ACHN (cell line): ENCODE data around the gene MSI2.

ENCODE experiments used
- DNase-seq: peaks from one replicate; pipeline ENCODE4 v3.0.0-alpha.2; 2015
- in situ Hi-C: cut with HindIII; loops from 2 replicates; pipeline ENCODE4 v1.10.0; 2017; ENCODE audit warnings: low sequenced_read_pairs, low pct_ligation_motif_present, low pct_unique_long_range_greater_than_20kb

The MSI2 gene

GRCh38 chr17:57528058-57528451, 271.7 kb downstream of the MSI2 start:
- no peak for DNase-seq
- in situ Hi-C loops = no loop called here

- in situ Hi-C loops = no loop called here
- DNase-seq = no peak
Measured at GRCh38 chr17:57530026-57530425, 273.7 kb downstream of the MSI2 start.

DNA sequence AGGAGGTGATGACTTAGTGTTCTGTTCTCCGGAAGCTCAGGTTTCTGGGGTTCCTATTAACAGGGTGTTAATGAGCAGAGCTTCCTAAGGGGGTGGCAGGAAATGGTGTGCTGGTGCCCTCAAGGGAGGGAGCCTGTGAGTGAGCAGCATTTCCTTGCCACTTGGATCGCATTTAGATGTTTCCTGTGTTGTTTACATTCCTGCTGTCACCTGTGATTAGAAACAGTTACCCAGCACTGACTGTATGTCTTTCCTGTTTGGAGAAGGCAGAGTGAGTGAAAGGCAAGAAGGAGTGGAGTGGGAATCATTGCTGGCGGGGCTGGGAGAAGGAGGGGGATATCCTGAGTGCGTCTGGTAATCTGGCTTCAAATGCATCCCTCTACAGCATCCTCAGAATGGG, 274.2 kb downstream of the MSI2 start:
- in situ Hi-C loops = no loop called here
- DNase-seq = no peak

DNA sequence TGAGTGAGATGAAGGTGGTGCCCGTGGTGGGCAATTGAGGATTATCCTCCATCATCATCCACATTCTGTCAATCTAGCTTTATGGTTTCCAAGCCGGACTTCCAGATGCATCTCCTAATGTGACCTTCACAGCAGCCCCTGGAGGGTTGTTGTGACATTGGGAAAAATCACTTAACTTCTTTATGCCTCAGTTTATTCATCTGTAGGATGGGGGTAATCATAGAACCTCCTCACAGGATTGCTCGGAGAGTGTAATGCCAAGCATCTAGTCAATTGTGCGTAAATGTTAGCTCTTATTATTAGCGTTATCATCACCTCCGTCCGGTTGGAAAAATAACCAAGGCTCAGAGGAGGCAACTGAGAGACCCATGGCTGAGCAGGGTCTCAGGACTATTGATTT, 274.8 kb downstream of the MSI2 start:
- in situ Hi-C loops = no loop called here
- DNase-seq = no peak

DNA sequence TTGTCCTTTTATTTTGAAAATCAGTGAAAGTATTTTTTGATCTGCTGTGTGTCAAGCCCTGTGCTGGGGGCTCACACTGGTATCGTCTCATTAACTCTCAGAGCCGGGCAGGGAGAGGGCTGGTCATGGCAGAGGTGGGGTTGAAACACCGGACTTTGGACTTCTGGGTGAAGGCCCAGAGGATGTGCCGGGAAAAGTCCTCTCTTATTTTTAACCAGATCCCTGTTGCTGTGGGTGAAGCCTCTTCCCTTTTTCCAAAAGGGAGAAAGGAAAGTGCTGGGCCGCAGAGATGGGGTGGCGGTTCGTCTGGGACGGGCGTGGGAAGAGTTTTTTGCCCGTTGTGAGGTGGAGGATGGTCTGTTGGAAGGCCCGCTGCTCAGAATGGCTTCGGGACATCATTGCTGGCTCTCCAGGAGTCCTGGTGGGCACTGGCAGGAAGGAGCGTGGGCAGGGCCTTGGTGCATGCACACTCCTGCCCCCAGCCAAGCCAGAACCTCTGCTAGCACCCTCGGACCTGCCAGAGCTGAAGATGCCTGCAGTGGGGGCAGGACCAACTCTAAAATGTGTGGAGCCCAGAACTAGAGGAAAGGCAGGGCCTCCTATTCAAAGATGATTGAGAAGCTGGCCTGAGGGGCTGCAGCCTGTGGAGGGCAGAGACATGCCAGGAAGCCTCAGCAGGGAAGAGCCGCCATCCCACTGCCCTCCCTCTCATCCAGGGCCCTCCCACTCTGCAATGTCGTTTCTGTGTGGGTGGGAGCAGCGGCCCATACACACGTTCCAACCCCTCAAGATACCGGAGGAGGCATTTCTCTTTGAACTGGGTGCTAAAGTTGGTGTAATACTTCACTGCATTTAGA, 275.6 kb downstream of the MSI2 start:
- in situ Hi-C loops = no loop called here
- no peak for DNase-seq

DNA sequence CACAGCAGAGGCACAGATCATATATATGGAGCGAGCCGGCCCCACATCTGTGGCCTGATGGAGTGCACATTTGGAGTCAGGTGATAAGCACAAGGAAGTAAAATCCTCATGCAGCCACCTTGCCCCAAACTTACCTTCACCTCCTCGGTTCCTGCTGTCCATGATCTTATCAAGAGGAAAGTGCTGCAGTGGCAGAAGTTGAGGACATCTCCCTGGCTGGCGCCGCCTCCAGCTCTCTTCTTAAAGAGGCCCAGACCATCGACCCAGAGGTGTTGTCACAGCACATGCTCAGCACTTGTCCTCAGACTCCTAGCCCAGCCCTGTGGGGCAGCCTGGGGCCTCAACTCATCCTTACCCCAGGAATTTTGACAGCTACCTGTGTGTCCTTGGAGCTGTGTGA, 276.2 kb downstream of the MSI2 start:
- in situ Hi-C loops = no loop called here

GRCh38 chr17:57532966-57533365, 276.6 kb downstream of the MSI2 start:
- no peak for DNase-seq
- in situ Hi-C loops = no loop called here

More for the DNA sequence above, 276.2 kb downstream of the MSI2 start:
- no peak for DNase-seq

DNA sequence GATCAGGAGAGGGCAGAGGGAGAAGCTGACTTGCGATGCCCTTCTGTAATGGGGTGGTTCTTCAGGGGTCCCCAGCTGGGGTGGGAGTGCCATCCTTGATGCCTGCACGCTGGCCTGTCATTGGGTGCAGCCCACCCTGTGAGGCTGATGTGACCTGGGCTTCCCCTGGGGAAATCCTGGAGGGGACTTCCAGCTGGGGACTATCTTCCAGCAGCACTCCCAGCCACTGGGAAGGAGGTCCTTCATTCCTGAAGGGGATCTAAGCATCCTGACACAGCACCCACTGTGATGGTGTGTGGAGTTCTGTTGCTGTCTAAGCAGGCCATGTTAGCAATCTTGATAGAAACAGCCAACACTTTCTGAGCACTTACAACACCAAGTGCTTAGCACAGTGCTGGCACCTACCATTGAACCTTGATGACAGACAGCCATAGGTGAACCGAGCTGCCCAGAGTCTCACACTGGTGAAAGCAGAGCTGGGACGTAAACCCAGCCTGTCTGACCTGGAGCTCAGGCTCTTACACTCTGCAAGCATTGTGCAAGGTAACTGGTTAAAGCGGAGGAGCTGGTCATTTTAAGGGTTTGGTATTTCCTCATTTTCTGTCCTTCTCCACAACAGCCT, 277.5 kb downstream of the MSI2 start:
- no peak for DNase-seq
- in situ Hi-C loops = no loop called here

- no peak for DNase-seq
- in situ Hi-C loops = no loop called here
Measured at GRCh38 chr17:57534863-57535248, 278.5 kb downstream of the MSI2 start.

DNA sequence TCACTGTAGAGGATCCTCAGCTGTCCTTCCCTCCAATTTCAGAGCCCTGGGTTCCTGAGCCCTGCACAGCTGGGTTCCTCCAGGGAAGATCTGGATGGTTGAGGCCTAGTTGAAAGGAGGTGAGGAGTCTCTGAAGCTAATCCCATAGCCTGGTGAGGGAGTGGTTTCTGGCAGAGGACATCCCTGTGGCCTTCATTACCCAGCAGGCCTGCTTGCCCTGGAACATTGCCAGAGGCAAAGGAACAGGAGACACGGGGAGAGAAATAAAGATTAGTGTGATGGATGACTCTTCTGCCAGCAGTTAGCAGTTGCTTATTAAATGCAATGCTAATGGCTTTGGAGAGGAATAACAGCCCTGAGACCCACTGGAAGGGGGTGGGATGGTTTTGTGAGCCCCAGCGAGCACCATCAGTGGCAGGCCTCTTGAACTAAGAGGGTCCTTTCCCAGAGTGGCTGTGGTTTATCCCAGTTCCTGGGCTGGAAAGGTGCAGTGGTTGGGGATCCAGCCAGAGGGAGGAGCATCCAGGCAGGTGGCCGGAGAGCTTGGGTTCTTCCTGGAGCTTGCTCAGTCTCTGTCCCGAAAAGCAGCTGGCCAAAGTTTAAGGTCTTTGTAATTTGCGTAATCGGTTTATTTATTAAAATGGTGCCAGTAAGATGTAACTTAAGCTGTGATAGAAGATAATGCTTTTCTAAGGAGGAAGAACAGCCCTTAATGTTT, 279.1 kb downstream of the MSI2 start:
- no peak for DNase-seq
- in situ Hi-C loops = no loop called here

- in situ Hi-C loops = no loop called here
- DNase-seq = no peak
Measured at GRCh38 chr17:57536289-57536688, 280.0 kb downstream of the MSI2 start.

GRCh38 chr17:57536789-57537523, 280.6 kb downstream of the MSI2 start:
- no peak for DNase-seq
- in situ Hi-C loops = no loop called here

DNA sequence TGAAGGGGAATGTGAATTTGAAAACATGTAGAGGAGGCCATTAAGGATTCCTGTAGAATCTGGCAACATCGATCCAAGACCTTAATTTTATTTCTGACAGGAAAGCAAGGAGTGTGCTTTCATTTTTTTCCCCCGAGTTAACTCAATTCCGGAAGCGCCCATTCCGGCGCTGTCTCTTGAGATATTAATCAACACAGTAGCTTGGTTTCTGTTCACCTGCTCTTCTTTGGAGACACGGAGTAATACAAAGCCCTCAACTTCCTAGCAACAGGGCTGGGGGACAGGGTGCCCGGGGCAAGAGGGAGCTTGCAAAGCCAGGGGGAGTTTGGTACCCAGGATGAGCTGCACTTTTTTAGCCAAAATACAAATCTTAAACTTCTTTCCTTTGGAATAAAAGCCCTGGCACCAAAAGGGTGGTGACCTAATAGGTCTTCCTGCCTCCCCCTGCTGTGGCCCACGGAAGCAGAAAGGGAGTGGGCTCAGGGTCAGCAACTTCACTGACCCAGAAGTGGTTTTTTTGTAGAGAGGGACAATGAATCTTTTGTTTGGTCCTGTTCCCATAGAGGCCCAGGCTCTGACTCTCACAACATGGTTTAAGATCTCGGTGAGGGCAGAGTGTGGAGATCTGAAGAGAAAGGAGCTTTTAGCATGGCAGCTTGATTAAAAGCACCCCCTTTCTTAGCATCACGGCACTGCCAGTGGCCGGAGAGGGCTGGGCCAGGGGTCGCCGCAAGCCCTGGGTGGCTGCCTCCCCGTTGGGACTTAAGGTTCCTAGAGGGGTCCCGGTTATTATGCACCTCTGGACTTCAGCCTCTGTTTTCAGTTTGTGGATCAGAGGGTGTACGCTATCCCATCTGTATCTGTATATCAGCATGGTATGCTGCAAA, 281.4 kb downstream of the MSI2 start:
- no peak for DNase-seq
- in situ Hi-C loops = no loop called here

GRCh38 chr17:57538736-57539456, 282.6 kb downstream of the MSI2 start:
- DNase-seq = no peak
- in situ Hi-C loops = no loop called here

DNA sequence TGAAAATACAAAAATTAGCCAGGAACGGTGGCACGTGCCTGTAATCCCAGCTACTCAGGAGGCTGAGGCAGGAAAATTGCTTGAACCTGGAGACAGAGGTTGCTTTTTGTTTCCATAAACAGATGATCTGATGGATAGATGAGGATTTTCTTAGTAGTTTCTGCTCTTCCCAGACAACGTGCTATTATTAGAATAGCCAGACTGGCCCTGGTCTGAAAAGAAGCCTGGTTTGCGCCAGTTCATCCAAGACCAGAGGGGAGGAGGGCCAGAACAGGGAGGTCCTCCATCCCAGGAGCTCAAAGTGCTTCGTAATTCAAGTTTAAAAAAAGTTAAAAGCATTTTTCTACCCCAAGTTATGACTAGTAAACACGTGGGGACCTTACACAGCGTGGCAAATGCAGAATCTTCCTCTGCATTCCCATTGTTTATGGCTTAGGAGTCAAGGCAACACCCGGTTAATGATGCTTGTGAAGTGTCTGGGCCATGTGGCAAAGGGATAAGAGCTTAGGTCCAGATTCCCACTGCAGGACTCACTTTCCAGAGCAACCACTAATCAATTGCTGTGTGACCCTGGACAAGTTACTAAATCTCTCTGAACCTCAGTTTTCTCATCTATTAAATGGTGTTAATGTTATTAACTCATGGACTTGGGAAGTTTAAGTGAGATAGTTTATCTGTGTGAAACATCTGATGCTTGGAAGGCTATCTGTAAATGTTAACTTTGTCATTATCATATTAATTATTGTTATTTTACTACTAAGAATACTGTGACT, 283.4 kb downstream of the MSI2 start:
- no peak for DNase-seq
- in situ Hi-C loops = no loop called here

- no peak for DNase-seq
- in situ Hi-C loops = no loop called here
Measured at GRCh38 chr17:57540596-57540995, 284.3 kb downstream of the MSI2 start.

- no peak for DNase-seq
- in situ Hi-C loops = no loop called here
Measured at GRCh38 chr17:57541049-57541448, 284.7 kb downstream of the MSI2 start.
